Hematopoietic multipotent progenitor cell treated with erythropoietin and hydrocortisone succinate and interleukin-3 and kit ligand, for 8 days (in vitro differentiated cells): Measurements from ENCODE around the gene VGLL4.

Experiments used
- DNase-seq: peaks from one replicate; pipeline ENCODE4 v3.0.0-alpha.2; 2015

Gene VGLL4

GRCh38 chr3:11625376-11626083, 18.2 kb downstream of the VGLL4 start:
- no peak for DNase-seq

- no peak for DNase-seq
Measured at GRCh38 chr3:11624704-11625375, 18.9 kb downstream of the VGLL4 start.

GRCh38 chr3:11624161-11624560, 19.6 kb downstream of the VGLL4 start:
- DNase-seq = no peak

- DNase-seq = no peak
Measured at GRCh38 chr3:11622586-11623550, 20.8 kb downstream of the VGLL4 start.

- no peak for DNase-seq
Measured at GRCh38 chr3:11621077-11621476, 22.6 kb downstream of the VGLL4 start.

GRCh38 chr3:11619946-11620652, 23.6 kb downstream of the VGLL4 start:
- DNase-seq = no peak

- DNase-seq = no peak
Measured at GRCh38 chr3:11619461-11619860, 24.3 kb downstream of the VGLL4 start.

- DNase-seq = no peak
Measured at GRCh38 chr3:11618904-11619303, 24.8 kb downstream of the VGLL4 start.

- DNase-seq = no peak
Measured at GRCh38 chr3:11616551-11616950, 27.2 kb downstream of the VGLL4 start.

GRCh38 chr3:11613851-11614487, 29.7 kb downstream of the VGLL4 start:
- DNase-seq = no peak

GRCh38 chr3:11613319-11613718, 30.4 kb downstream of the VGLL4 start:
- no peak for DNase-seq

- DNase-seq = no peak
Measured at GRCh38 chr3:11612515-11613188, 31.1 kb downstream of the VGLL4 start.

GRCh38 chr3:11611341-11611799, 32.3 kb downstream of the VGLL4 start:
- no peak for DNase-seq

GRCh38 chr3:11610700-11611275, 32.9 kb downstream of the VGLL4 start:
- no peak for DNase-seq

GRCh38 chr3:11610044-11610671, 33.6 kb downstream of the VGLL4 start:
- peak; percentile 23 for DNase-seq

- no peak for DNase-seq
Measured at GRCh38 chr3:11609481-11609880, 34.2 kb downstream of the VGLL4 start.

- peak; percentile 81 for DNase-seq
Measured at GRCh38 chr3:11607816-11608215, 35.9 kb downstream of the VGLL4 start.

- no peak for DNase-seq
Measured at GRCh38 chr3:11606865-11607440, 36.8 kb downstream of the VGLL4 start.

- DNase-seq = peak; percentile 39
Measured at GRCh38 chr3:11606090-11606784, 37.5 kb downstream of the VGLL4 start.

GRCh38 chr3:11605398-11605797, 38.3 kb downstream of the VGLL4 start:
- no peak for DNase-seq
